ENCODE data around the gene SEC11A. TPM values are rescaled to one million over a fixed set of nuclear protein-coding genes. Genes with fewer than 3 reads are reported as not detected.

Gene SEC11A
- total and polyA plus RNA-seq, 2 donors (not counting 1 experiment from before 2014, with no cell fraction given) = 23.1 to 78.0 TPM

DNA sequence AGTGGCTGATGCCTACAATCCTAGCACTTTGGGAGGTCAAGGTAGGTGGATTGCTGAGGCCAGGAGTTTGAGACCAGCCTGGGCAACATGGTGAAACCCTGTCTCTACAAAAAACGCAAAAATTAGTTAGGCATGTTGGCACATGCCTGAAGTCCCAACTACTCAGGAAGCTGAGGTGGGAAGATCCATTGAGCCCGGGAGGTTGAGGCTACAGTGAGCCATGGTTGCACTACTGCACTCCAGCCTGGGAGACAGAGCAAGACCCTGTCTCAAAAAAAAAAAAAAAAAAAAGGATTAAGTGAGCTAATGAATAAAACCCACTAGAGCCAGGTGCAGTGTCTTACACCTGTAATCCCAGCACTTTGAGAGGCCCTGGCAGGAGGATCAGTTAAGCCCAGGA is 6.7 kb upstream of the SEC11A start:
- no peak overlapping the region for H3K4me2 ChIP-seq (replicated peaks; ENCODE audit: low read depth, low read length, poor library complexity, severe bottlenecking)
- 84% methylated on average over 2 of the region's 2 CpGs for WGBS (ENCODE audit: insufficient coverage)
- H3K36me3 ChIP-seq (replicated peaks in 1 of 2; ENCODE audit: control extremely low read depth in 1 of 2, control insufficient read depth in 1 of 2, extremely low read depth in 1 of 2, insufficient read depth in 2 of 2, low read length in 1 of 2) = no peaks in the 10 kb centered on the region
- no peak overlapping the region for H3K9ac ChIP-seq (ENCODE audit: low read length)
- peak overlapping the region; percentile 76 for H3K27ac Mint-ChIP-seq
- peaks cover 50% of the 10 kb centered on the region for H3K4me1 Mint-ChIP-seq
- ATAC-seq (ENCODE audit: low read depth) = no peak
- H3K79me2 ChIP-seq (ENCODE audit: control insufficient read depth, insufficient read depth, low read length) = peaks cover 4% of the 10 kb centered on the region
- H3K4me1 ChIP-seq (ENCODE audit: control insufficient read depth in 2 of 2, insufficient read depth in 2 of 2, low read length in 2 of 2) = peaks cover 42 to 60% of the 10 kb centered on the region in 2 donors
- H3K27me3 ChIP-seq (replicated peaks in 1 of 4; ENCODE audit: control extremely low read depth in 1 of 4, control insufficient read depth in 3 of 4, insufficient read depth in 4 of 4, low read length in 3 of 4) = no peaks in the 10 kb centered on the region
- no peaks in the 10 kb centered on the region for H4K20me1 ChIP-seq (ENCODE audit: control insufficient read depth, insufficient read depth, low read length, poor library complexity, severe bottlenecking)
- H3K27ac ChIP-seq (ENCODE audit: low read length in 2 of 2) = peak overlapping the region in 1 of 2 donors; percentile 79
- no peaks in the 10 kb centered on the region for H3K27me3 Mint-ChIP-seq
- no peak for DNase-seq
- ChIA-PET CTCF (interaction anchor here (0.6 to 3.7 kb wide), 4 partner anchors 13 to 132 kb away, joined by 3 to 21 read pairs (median 3); no protein-coding TSS in a partner anchor), POLR2A (no interaction called here)
- intact Hi-C loops (cut with micrococcal nuclease) = no loop called here
- no peaks in the 10 kb centered on the region for H3K9me3 ChIP-seq (ENCODE audit: control extremely low read depth in 1 of 3, control insufficient read depth in 2 of 3, insufficient read depth in 1 of 3, low read length in 2 of 3)
- H3K9me3 Mint-ChIP-seq (ENCODE audit: insufficient read depth) = no peaks in the 10 kb centered on the region
- no peak overlapping the region for H2AFZ ChIP-seq (ENCODE audit: insufficient read depth, low read depth, low read length, poor library complexity, severe bottlenecking)
- TF ChIP-seq, protein P1, sequence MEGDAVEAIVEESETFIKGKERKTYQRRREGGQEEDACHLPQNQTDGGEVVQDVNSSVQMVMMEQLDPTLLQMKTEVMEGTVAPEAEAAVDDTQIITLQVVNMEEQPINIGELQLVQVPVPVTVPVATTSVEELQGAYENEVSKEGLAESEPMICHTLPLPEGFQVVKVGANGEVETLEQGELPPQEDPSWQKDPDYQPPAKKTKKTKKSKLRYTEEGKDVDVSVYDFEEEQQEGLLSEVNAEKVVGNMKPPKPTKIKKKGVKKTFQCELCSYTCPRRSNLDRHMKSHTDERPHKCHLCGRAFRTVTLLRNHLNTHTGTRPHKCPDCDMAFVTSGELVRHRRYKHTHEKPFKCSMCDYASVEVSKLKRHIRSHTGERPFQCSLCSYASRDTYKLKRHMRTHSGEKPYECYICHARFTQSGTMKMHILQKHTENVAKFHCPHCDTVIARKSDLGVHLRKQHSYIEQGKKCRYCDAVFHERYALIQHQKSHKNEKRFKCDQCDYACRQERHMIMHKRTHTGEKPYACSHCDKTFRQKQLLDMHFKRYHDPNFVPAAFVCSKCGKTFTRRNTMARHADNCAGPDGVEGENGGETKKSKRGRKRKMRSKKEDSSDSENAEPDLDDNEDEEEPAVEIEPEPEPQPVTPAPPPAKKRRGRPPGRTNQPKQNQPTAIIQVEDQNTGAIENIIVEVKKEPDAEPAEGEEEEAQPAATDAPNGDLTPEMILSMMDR (IDR thresholded peaks at IDR 0.05) = no peak
- TF ChIP-seq EZH2 (IDR thresholded peaks at IDR 0.05; ENCODE audit: borderline replicate concordance, insufficient read depth, low read depth, low read length, poor library complexity, severe bottlenecking) = no peak
- H3K4me3 ChIP-seq (ENCODE audit: control extremely low read depth in 1 of 5, extremely low read depth in 1 of 5, insufficient read depth in 1 of 5, low read depth in 2 of 5, low read length in 4 of 5) = no peak overlapping the region
- no peak overlapping the region for H3K4me3 Mint-ChIP-seq

DNA sequence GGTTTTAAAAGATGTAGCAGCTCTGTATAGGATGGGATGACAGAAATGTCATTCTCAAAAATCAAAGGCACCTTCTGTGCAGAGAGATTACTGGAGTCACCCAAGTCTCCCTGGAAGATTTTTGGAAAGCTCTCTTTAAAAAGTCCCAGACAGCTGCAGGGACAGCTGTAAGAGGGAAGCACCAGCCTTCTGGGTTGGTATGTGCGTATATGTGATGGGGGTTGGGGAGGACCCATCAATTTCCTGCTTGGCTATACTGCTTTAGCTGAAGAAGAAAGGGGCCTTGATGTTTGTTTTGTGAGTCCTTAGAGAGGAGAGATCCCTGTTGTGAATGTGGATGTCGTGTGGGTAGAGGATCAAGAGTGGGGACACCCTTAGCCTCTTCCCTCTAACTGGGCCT is 5.4 kb upstream of the SEC11A start:
- Histone ChIP-seq H3K79me2 (ENCODE audit: control insufficient read depth, insufficient read depth, low read length) (peaks cover 14% of the 10 kb centered on the region), H3K27me3 (replicated peaks in 1 of 4; ENCODE audit: control extremely low read depth in 1 of 4, control insufficient read depth in 3 of 4, insufficient read depth in 4 of 4, low read length in 3 of 4) (no peaks in the 10 kb centered on the region), H3K9me3 (ENCODE audit: control extremely low read depth in 1 of 3, control insufficient read depth in 2 of 3, insufficient read depth in 1 of 3, low read length in 2 of 3) (no peaks in the 10 kb centered on the region), H3K4me2 (replicated peaks; ENCODE audit: low read depth, low read length, poor library complexity, severe bottlenecking) (peak overlapping the region; percentile 60), H3K9ac (ENCODE audit: low read length) (no peak overlapping the region), H4K20me1 (ENCODE audit: control insufficient read depth, insufficient read depth, low read length, poor library complexity, severe bottlenecking) (no peaks in the 10 kb centered on the region), H3K27ac (ENCODE audit: low read length in 2 of 2) (peak overlapping the region; percentile 42 to 79), H3K4me1 (ENCODE audit: control insufficient read depth in 2 of 2, insufficient read depth in 2 of 2, low read length in 2 of 2) (peaks cover 50 to 68% of the 10 kb centered on the region in 2 donors), H2AFZ (ENCODE audit: insufficient read depth, low read depth, low read length, poor library complexity, severe bottlenecking) (peak overlapping the region; percentile 6), H3K36me3 (replicated peaks in 1 of 2; ENCODE audit: control extremely low read depth in 1 of 2, control insufficient read depth in 1 of 2, extremely low read depth in 1 of 2, insufficient read depth in 2 of 2, low read length in 1 of 2) (no peaks in the 10 kb centered on the region), H3K4me3 (ENCODE audit: control extremely low read depth in 1 of 5, extremely low read depth in 1 of 5, insufficient read depth in 1 of 5, low read depth in 2 of 5, low read length in 4 of 5) (peak overlapping the region in 1 of 5 experiments; percentile 25)
- peak overlapping the region; percentile 89 for H3K27ac Mint-ChIP-seq
- ATAC-seq (ENCODE audit: low read depth) (no peak), DNase-seq (peak; percentile 24)
- H3K27me3 Mint-ChIP-seq = no peaks in the 10 kb centered on the region
- POLR2A ChIA-PET = interaction anchor here (1.1 to 1.2 kb wide), 2 partner anchors 13 to 14 kb away, joined by 6 to 8 read pairs; no protein-coding TSS in a partner anchor
- intact Hi-C loops (cut with micrococcal nuclease) = no loop called here
- H3K4me3 Mint-ChIP-seq = peak overlapping the region; percentile 57
- TF ChIP-seq, protein P1 (IDR thresholded peaks at IDR 0.05) = no peak
- TF ChIP-seq EZH2 (IDR thresholded peaks at IDR 0.05; ENCODE audit: borderline replicate concordance, insufficient read depth, low read depth, low read length, poor library complexity, severe bottlenecking) = no peak
- no peaks in the 10 kb centered on the region for H3K9me3 Mint-ChIP-seq (ENCODE audit: insufficient read depth)
- peaks cover 54% of the 10 kb centered on the region for H3K4me1 Mint-ChIP-seq
- 33% methylated on average over 1 of the region's 2 CpGs for WGBS (ENCODE audit: insufficient coverage)
- CTCF ChIA-PET = interaction anchor here (0.7 to 4.0 kb wide), 5 partner anchors 14 to 123 kb away, joined by 3 to 19 read pairs (median 3); no protein-coding TSS in a partner anchor
